Heart right ventricle (tissue), 16 donors: ENCODE data around the gene REEP1. TPM values are rescaled to one million over a fixed set of nuclear protein-coding genes. Genes with fewer than 3 reads are reported as not detected.
A peak's percentile ranks its signal among the peaks of the same experiment; 100 is the strongest.

Experiments
- ATAC-seq, 8 donors: fragments of 200-7000 bp; cut with Tn5 transposase; one replicate each; pipeline ENCODE4 v1.9.1; 2020; ENCODE audit warnings: mild to moderate bottlenecking in 8 of 8, moderate library complexity in 8 of 8, moderate number of reproducible peaks in 1 of 8
- DNase-seq, 2 donors: peaks; one replicate each; pipeline ENCODE4 v3.0.0-alpha.2; 2020
- H3K27ac ChIP-seq, 10 donors: fragments of 200-600 bp; sonication (generic) in 2 of 10; one replicate each; pipeline versions ENCODE4 v1.5.0 to v1.8.0; 2020 to 2022; ENCODE audit warnings: mild to moderate bottlenecking in 3 of 10
- H3K27me3 ChIP-seq, 7 donors: fragments of 200-600 bp; one replicate each; pipeline ENCODE4 v1.8.0; 2021 to 2022; ENCODE audit warnings: mild to moderate bottlenecking in 2 of 7
- H3K36me3 ChIP-seq, 9 donors: fragments of 200-600 bp; sonication (generic) in 1 of 9; one replicate each; pipeline versions ENCODE4 v1.5.0 to v1.8.0; 2020 to 2022; ENCODE audit warnings: mild to moderate bottlenecking in 2 of 9
- H3K4me1 ChIP-seq, 9 donors: fragments of 200-600 bp; sonication (generic) in 1 of 9; one replicate each; pipeline versions ENCODE4 v1.5.0 to v1.8.0; 2020 to 2022; ENCODE audit warnings: mild to moderate bottlenecking in 4 of 9
- H3K4me3 ChIP-seq, 10 donors: fragments of 200-600 bp; sonication (generic) in 2 of 10; one replicate each; pipeline versions ENCODE4 v1.5.0 to v1.8.0; 2020 to 2022; ENCODE audit warnings: mild to moderate bottlenecking in 7 of 10, moderate library complexity in 2 of 10
- H3K9me3 ChIP-seq, 11 donors: fragments of 200-600 bp in 10 of 11; sonication (generic) in 2 of 11; one replicate each; pipeline versions ENCODE4 v1.5.0 to v1.8.0; 2013 to 2022; ENCODE audit warnings: mild to moderate bottlenecking in 2 of 11, control low read depth in 1 of 11, moderate library complexity in 1 of 11
- CTCF ChIP-seq, 9 donors: fragments of 200-600 bp; sonication (generic) in 2 of 9; IDR thresholded peaks; one replicate each; pipeline versions ENCODE4 v1.5.0 to v1.8.0; 2021 to 2022; ENCODE audit warnings: antibody characterized with exemption in 9 of 9, mild to moderate bottlenecking in 5 of 9, moderate library complexity in 1 of 9
- WGBS, 2 donors: extraction: QIAGEN DNeasy Blood & Tissue Kit; methylation state at CpG; one replicate each; pipeline ENCODE4 v1.1.7; 2013; ENCODE audit warnings: inconsistent platforms in 1 of 2; 5-methylcytosine and 5-hydroxymethylcytosine counted together
- intact Hi-C, 10 donors: fragments of 100-400 bp; cut with DNase I; formaldehyde crosslinking; loops; one replicate each; pipeline versions ENCODE4 v1.11.1 to v1.14.2; 2022
- polyA plus RNA-seq, 2 donors: library from polyadenylated mRNA; stranded (reverse); fragments of 200-250 nt; gene quantifications; one replicate each; pipeline ENCODE4 v1.2.3, GENCODE V29; 2013
- total RNA-seq, 10 donors: library from RNA; stranded (reverse); fragmentation: NEBNext Ultra II Directional in 3 of 10; extraction: Animal tissue kit (Norgen Biotek cat#: 25700) in 3 of 10; gene quantifications; one replicate each; pipeline versions ENCODE4 v1.2.1 to v1.2.4, GENCODE V29; 2021 to 2023
- donor health status: Arrhythmogenic right ventricular cardiomyopathy.
- donor health status: ischemic (EF 13 %, LVEDD 7.1; RV severe dilation, severe dysfunction).
- donor health status: healthy with polysubstance abuse.
- donor health status: DM: no; HTN: yes; CAD: no.
- donor health status: DM: no; HTN: no; CAD: no.
- donor health status: ischemic (EF 25% LVEDD 6.9; RV normal size, moderate dysfunction).
- donor health status: ischemic (EF 25% LVEDD 5.7; RV mildly dilated, moderate dysfunction).
- donor health status: healthy.
- donor health status: DM: yes; HTN: yes; CAD: no.
- donor health status: Ischemic cardiomyopathy.
- donor health status: ischemic (EF 35%, LVEDD 5.7; RV mildly dilated, moderate dysfunction).
- donor health status: nonischemic (EF 11% LVEDD 7.7; RV severe dilation, severe dysfunction).
- donor health status: DM: yes; HTN: yes; CAD: no.
- donor health status: PGD.
- donor health status: ischemic (EF 29% LVEDD 5.4; RV normal size, mild dysfunction).
- donor health status: nonischemic (EF 23%, LVEDD 6.1; RV moderate dilation, normal function).

Gene REEP1
- total and polyA plus RNA-seq, 12 donors, result 15.2 to 30.5 (median 25.6) TPM

DNA sequence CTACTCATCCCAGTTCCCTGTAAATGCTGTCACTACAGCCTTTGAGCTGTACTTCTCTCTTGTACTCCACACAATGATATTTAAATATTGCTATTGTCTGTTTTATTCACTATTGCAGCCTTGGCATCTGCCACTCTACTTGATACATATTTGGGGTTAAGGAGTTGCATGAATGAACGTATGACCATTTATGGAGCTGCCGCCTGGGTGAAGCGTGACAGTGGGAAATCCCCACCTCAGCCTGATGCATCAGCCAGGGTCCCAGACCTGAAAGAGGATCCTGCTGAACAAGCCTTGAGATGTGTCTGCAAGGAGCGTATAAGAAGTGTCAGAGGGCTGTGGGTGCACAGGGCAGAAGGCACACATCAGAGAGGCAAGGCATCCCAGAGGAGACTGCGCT, 99.1 kb downstream of the REEP1 start:
- DNase-seq, result no peak
- intact Hi-C loops, result no loop called here
- Histone ChIP-seq H3K4me1 (peaks cover 0 to 38% (median 12%) of the 10 kb centered on the region in 9 donors), H3K4me3 (no peak overlapping the region), H3K36me3 (no peaks in the 10 kb centered on the region), H3K27ac (no peak overlapping the region), H3K9me3 (no peaks in the 10 kb centered on the region), H3K27me3 (no peaks in the 10 kb centered on the region)
- WGBS, 2 donors, result 87 to 92% methylated on average over 5 of the region's 5 CpGs
- ATAC-seq, result no peak
- no peak for TF ChIP-seq CTCF (IDR thresholded peaks at IDR 0.05)

- TF ChIP-seq CTCF (IDR thresholded peaks at IDR 0.05), result no peak
- no peak for ATAC-seq
- H3K4me1 ChIP-seq, result peaks cover 0 to 36% (median 12%) of the 10 kb centered on the region in 9 donors
- H3K27ac ChIP-seq, result no peak overlapping the region
- no peaks in the 10 kb centered on the region for H3K36me3 ChIP-seq
- DNase-seq, result no peak
- H3K4me3 ChIP-seq, result no peak overlapping the region
- intact Hi-C loops, result no loop called here
- 84 to 88% methylated on average over 5 of the region's 5 CpGs for WGBS, 2 donors
- H3K27me3 ChIP-seq, result no peaks in the 10 kb centered on the region
- H3K9me3 ChIP-seq, result no peaks in the 10 kb centered on the region
These were observed 100.3 kb downstream of the REEP1 start for GRCh38 chr2:86237172-86237571.

DNA sequence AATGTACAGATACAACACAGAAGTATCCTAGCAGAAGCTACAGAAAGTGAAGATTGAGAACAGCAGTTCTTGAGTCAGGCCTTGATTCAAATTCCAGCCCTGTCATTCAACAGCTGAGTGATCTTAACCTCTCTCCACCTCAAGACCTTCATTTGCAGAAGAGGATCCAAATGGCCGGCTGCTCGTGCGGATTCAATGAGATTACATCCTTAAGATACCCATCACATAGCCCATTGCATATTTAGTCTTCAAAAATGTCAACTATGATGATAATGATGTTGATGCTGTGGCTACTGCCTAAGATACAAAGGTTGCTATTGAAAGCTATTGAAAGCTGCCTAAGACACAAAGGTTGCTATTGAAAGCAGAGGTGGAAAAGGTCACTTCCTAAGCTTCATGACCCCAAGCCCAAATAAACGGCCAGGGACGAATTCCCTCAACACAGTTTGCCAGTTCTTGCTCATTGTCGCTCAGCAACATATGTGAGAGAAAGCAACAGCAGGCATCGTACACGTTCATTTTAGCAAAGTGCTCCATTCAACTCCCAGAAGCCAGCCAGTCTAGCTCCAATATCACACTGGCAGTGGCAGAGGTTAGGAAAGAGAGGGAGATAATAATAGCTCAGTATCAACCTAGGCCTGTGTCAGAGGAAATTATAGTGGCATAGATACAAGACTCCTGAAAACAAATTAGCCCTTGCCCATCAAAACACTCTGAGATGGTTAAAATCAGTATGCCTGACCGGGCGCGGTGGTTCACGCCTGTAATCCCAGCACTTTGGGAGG, 102.0 kb downstream of the REEP1 start:
- no peak for DNase-seq
- Histone ChIP-seq H3K4me1 (peaks cover 0 to 36% (median 12%) of the 10 kb centered on the region in 9 donors), H3K27ac (peak overlapping the region in 9 of 10 donors; percentile 18 to 82 (median 45)), H3K27me3 (no peaks in the 10 kb centered on the region), H3K36me3 (no peaks in the 10 kb centered on the region), H3K9me3 (no peaks in the 10 kb centered on the region), H3K4me3 (no peak overlapping the region)
- TF ChIP-seq CTCF (IDR thresholded peaks at IDR 0.05), result no peak
- peak; percentile 56 to 91 (median 81) for ATAC-seq
- 49 to 66% methylated on average over 12 of the region's 12 CpGs for WGBS, 2 donors
- intact Hi-C loops, result no loop called here

GRCh38 chr2:86234563-86235131, 102.8 kb downstream of the REEP1 start:
- intact Hi-C loops, result no loop called here
- no peak for DNase-seq

More at GRCh38 chr2:86234563-86235131, 102.8 kb downstream of the REEP1 start:
- Histone ChIP-seq H3K4me3 (no peak overlapping the region), H3K9me3 (no peaks in the 10 kb centered on the region), H3K27me3 (no peaks in the 10 kb centered on the region), H3K4me1 (peaks cover 0 to 36% (median 12%) of the 10 kb centered on the region in 9 donors), H3K27ac (peak overlapping the region in 7 of 10 donors; percentile 3 to 82 (median 45)), H3K36me3 (no peaks in the 10 kb centered on the region)
- TF ChIP-seq CTCF (IDR thresholded peaks at IDR 0.05), result no peak
- ATAC-seq, result peak in 1 of 8 donors; percentile 25
- WGBS, 2 donors, result 57% methylated on average over 3 of the region's 3 CpGs
